SK-N-SH treated with all-trans-retinoic acid at 6 μM for 48 hours (cell line): ENCODE results near the gene IQSEC2.

Source experiments
- ATAC-seq: fragments of 200-7000 bp; cut with Tn5 transposase; 3 replicates; pipeline ENCODE4 v1.9.1; 2020; ENCODE audit warnings: mild to moderate bottlenecking, moderate library complexity
- ARNTL ChIP-seq: fragments of 450-650 bp; formaldehyde crosslinking; IDR thresholded peaks from 2 replicates; pipeline ENCODE4 v1.5.0; 2020; ENCODE audit warnings: low read depth, mild to moderate bottlenecking, moderate library complexity, borderline replicate concordance
- BACH2 ChIP-seq: fragments of 250-450 bp; sonication (Bioruptor Pico); IDR thresholded peaks from 2 replicates; pipeline ENCODE4 v1.9.0; 2021; ENCODE audit warnings: mild to moderate bottlenecking, borderline replicate concordance
- CSDC2 ChIP-seq: fragments of 250-450 bp; sonication (Bioruptor Pico); IDR thresholded peaks from 2 replicates; pipeline ENCODE4 v1.5.0; 2020; ENCODE audit warnings: mild to moderate bottlenecking, moderate library complexity
- CSRNP3 ChIP-seq: fragments of 250-450 bp; sonication (Bioruptor Pico); IDR thresholded peaks from 2 replicates; pipeline ENCODE4 v1.5.1; 2021; ENCODE audit warnings: mild to moderate bottlenecking, moderate library complexity
- ESRRG ChIP-seq: fragments of 250-450 bp; sonication (Bioruptor Pico); IDR thresholded peaks from 2 replicates; pipeline ENCODE4 v1.6.1; 2021; ENCODE audit warnings: mild to moderate bottlenecking
- GLIS3 ChIP-seq: fragments of 250-450 bp; sonication (Bioruptor Pico); IDR thresholded peaks from 2 replicates; pipeline ENCODE4 v1.5.0; 2020; ENCODE audit warnings: mild to moderate bottlenecking, moderate library complexity
- ISL1 ChIP-seq: fragments of 250-450 bp; sonication (Bioruptor Pico); IDR thresholded peaks from 2 replicates; pipeline ENCODE4 v2.1.2; 2022; ENCODE audit warnings: mild to moderate bottlenecking, moderate library complexity
- OSR1 ChIP-seq: fragments of 250-450 bp; sonication (Bioruptor Pico); IDR thresholded peaks from 2 replicates; pipeline ENCODE4 v1.8.0; 2022; ENCODE audit warnings: moderate library complexity, mild to moderate bottlenecking, inconsistent platforms
- PATZ1 ChIP-seq: fragments of 250-450 bp; sonication (Bioruptor Pico); IDR thresholded peaks from 2 replicates; pipeline ENCODE4 v1.8.0; 2020; ENCODE audit warnings: mild to moderate bottlenecking, moderate library complexity, borderline replicate concordance
- POU6F1 ChIP-seq: fragments of 250-450 bp; sonication (Bioruptor Pico); IDR thresholded peaks from 2 replicates; pipeline ENCODE4 v1.8.0; 2021; ENCODE audit warnings: low read depth, mild to moderate bottlenecking, moderate library complexity, borderline replicate concordance
- PPARA ChIP-seq: fragments of 250-450 bp; sonication (Bioruptor Pico); IDR thresholded peaks from 2 replicates; pipeline ENCODE4 v1.5.0; 2020; ENCODE audit warnings: mild to moderate bottlenecking, borderline replicate concordance
- RARB ChIP-seq: fragments of 250-450 bp; sonication (Bioruptor Pico); IDR thresholded peaks from 2 replicates; pipeline ENCODE4 v1.8.0; 2021; ENCODE audit warnings: mild to moderate bottlenecking, moderate library complexity
- SNAI2 ChIP-seq: fragments of 250-450 bp; sonication (Bioruptor Pico); IDR thresholded peaks from 2 replicates; pipeline ENCODE4 v1.5.0; 2020; ENCODE audit warnings: mild to moderate bottlenecking, moderate library complexity
- TCF4 ChIP-seq: fragments of 250-450 bp; sonication (Bioruptor Pico); IDR thresholded peaks from 2 replicates; pipeline ENCODE4 v1.8.0; 2021; ENCODE audit warnings: mild to moderate bottlenecking, moderate library complexity, borderline replicate concordance
- TOX ChIP-seq: fragments of 250-450 bp; sonication (Bioruptor Pico); IDR thresholded peaks from 2 replicates; pipeline ENCODE4 v1.8.0; 2021; ENCODE audit warnings: mild to moderate bottlenecking, moderate library complexity, borderline replicate concordance
- ZC3H10 ChIP-seq: fragments of 250-450 bp; sonication (Bioruptor Pico); IDR thresholded peaks from 2 replicates; pipeline ENCODE4 v1.5.1; 2021; ENCODE audit warnings: mild to moderate bottlenecking, moderate library complexity
- ZFP3 ChIP-seq: fragments of 250-450 bp; sonication (Bioruptor Pico); IDR thresholded peaks from 2 replicates; pipeline ENCODE4 v1.5.0; 2020; ENCODE audit warnings: mild to moderate bottlenecking, moderate library complexity
- ZFP30 ChIP-seq: fragments of 450-650 bp; formaldehyde crosslinking; IDR thresholded peaks from 2 replicates; pipeline ENCODE4 v1.5.0; 2022; ENCODE audit warnings: mild to moderate bottlenecking, moderate library complexity
- ZNF565 ChIP-seq: fragments of 450-650 bp; formaldehyde crosslinking; conservative IDR thresholded peaks from 2 replicates; pipeline ENCODE4 v1.5.0; 2020; ENCODE audit warnings: low read depth, mild to moderate bottlenecking, moderate library complexity
- ZNF70 ChIP-seq: fragments of 450-650 bp; formaldehyde crosslinking; IDR thresholded peaks from 2 replicates; pipeline ENCODE4 v1.5.0; 2020; ENCODE audit warnings: mild to moderate bottlenecking, moderate library complexity
- ZNF8 ChIP-seq: fragments of 450-650 bp; formaldehyde crosslinking; IDR thresholded peaks from 2 replicates; pipeline ENCODE4 v1.5.0; 2020; ENCODE audit warnings: mild to moderate bottlenecking, moderate library complexity
- TF ChIP-seq, protein P1 (sequence below): fragments of 250-450 bp; sonication (Bioruptor Pico); IDR thresholded peaks from 2 replicates; pipeline ENCODE4 v1.5.1; 2020; ENCODE audit warnings: low read depth, mild to moderate bottlenecking, moderate library complexity

The IQSEC2 gene

DNA sequence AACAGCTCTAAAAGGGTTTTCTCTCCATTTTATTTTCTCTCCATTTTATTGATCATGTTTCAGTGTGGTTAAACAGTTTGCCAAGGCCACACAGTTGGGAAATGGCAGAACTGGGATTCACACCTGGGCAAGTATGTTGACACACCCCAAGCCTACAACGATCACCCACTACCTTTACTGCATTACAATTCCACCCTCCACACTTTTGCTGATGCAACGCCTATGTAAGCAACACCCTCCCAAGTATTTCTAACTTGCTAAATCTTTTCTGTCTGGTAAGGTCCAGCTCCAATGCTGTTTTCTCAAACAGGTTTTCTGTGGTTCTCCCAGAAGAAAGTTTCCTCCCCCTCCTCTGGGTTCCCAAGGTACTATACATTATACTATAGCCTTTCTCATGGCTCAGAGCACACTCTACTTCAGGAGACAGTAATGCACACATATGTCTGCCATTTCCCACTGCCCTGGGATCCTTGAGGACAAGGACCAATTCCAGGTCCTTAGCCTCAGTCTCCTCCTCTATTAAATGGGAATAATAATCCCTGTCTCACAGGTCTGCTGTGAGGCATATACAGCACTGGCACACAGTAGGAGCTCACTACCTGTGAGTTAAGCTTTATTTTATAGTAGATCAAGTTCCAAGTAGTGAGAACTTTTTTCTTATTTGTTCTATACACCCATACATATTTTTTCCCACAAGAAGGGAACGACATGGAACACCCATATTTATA lies 27.9 kb downstream of the IQSEC2 start:
- TF ChIP-seq BACH2 (no peak), OSR1 (CRISPR knock-in tag) (no peak), ZFP3 (CRISPR knock-in tag) (no peak), ESRRG (CRISPR knock-in tag) (no peak), GLIS3 (no peak), ZFP30 (CRISPR knock-in tag) (no peak), ZNF565 (CRISPR knock-in tag) (no peak), ARNTL (CRISPR knock-in tag) (no peak), ISL1 (no peak), PPARA (CRISPR knock-in tag) (no peak), RARB (CRISPR knock-in tag) (no peak)
- no peak for ATAC-seq

GRCh38 chrX:53251307-53251706 lies 30.1 kb downstream of the IQSEC2 start:
- TF ChIP-seq, protein P1, sequence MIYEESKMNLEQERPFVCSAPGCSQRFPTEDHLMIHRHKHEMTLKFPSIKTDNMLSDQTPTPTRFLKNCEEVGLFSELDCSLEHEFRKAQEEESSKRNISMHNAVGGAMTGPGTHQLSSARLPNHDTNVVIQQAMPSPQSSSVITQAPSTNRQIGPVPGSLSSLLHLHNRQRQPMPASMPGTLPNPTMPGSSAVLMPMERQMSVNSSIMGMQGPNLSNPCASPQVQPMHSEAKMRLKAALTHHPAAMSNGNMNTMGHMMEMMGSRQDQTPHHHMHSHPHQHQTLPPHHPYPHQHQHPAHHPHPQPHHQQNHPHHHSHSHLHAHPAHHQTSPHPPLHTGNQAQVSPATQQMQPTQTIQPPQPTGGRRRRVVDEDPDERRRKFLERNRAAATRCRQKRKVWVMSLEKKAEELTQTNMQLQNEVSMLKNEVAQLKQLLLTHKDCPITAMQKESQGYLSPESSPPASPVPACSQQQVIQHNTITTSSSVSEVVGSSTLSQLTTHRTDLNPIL (CRISPR knock-in tag): no peak
- TF ChIP-seq ZFP30 (CRISPR knock-in tag) (no peak), ZC3H10 (CRISPR knock-in tag) (no peak), ZFP3 (CRISPR knock-in tag) (no peak)
- ATAC-seq: no peak

- no peak for TF ChIP-seq PATZ1
- no peak for TF ChIP-seq ISL1
- TF ChIP-seq ZFP30 (CRISPR knock-in tag): no peak
- no peak for TF ChIP-seq CSDC2 (CRISPR knock-in tag)
- no peak for ATAC-seq
Measured at GRCh38 chrX:53250556-53250955, 30.8 kb downstream of the IQSEC2 start.

DNA sequence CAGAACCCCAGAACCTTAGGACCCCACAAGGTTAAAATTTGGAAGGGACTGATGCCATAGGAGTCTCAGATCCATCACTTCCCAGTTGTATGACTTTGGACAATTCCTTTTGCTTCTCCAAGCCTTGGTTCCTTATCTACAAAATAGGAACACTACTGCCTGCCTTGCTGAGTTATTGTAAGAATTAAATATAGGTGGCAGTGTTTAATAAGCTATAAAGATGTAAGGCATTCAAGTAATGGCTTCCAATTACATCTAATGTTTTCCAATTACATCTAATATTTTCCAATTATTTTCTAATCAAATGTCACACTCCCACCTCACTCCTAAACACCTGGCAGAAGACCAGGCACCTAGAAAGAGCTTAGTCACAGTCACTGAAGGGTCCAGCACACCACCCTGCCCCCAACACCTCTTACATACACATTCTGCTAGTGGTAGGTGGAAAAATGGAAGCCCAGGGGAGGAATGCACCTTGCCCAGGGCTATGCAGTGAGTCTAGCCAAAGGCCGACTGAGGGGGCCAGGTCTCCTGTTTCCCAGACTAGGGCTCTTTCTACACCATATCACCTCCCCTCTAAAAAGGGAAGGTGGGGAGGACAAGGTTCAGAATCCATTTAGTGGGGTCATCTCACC lies 31.9 kb downstream of the IQSEC2 start:
- ATAC-seq: peak; percentile 42; the same call in 1 of the 3 replicates
- TF ChIP-seq ISL1 (no peak), ZNF8 (CRISPR knock-in tag) (no peak), CSDC2 (CRISPR knock-in tag) (no peak), TCF4 (CRISPR knock-in tag) (no peak), POU6F1 (no peak), ZC3H10 (CRISPR knock-in tag) (no peak), TOX (no peak), ESRRG (CRISPR knock-in tag) (no peak), CSRNP3 (no peak), ARNTL (CRISPR knock-in tag) (no peak), SNAI2 (CRISPR knock-in tag) (no peak), ZFP30 (CRISPR knock-in tag) (no peak), ZNF70 (CRISPR knock-in tag) (no peak), RARB (CRISPR knock-in tag) (no peak)
- TF ChIP-seq, protein P1 (CRISPR knock-in tag): no peak
